ENCODE results near the gene RIF1.

RIF1 gene

GRCh38 chr2:151459358-151459757 is 49.7 kb downstream of the RIF1 start:
- no peak overlapping the region for H3K4me3 ChIP-seq (ENCODE audit: low read depth, low read length)
- ChIA-PET CTCF (interaction anchor here (0.9 kb wide), 1 partner anchor 566 kb away, joined by 3 read pairs; no protein-coding TSS in a partner anchor), POLR2A (no interaction called here)
- no peaks in the 10 kb centered on the region for H3K9me3 ChIP-seq (ENCODE audit: control insufficient read depth, insufficient read depth, low read depth, low read length)
- H3K27ac ChIP-seq (ENCODE audit: extremely low read depth, low read depth, low read length): no peak overlapping the region
- no peak for TF ChIP-seq ZFHX2 (tag by site-specific recombination; conservative IDR thresholded peaks at IDR 0.05)
- no peak for TF ChIP-seq ZNF394 (tag by site-specific recombination; IDR thresholded peaks at IDR 0.05; ENCODE audit: borderline replicate concordance)
- no peak for TF ChIP-seq ZNF221 (tag by site-specific recombination; IDR thresholded peaks at IDR 0.05; ENCODE audit: borderline replicate concordance)
- no peak for TF ChIP-seq KLF1 (tag by site-specific recombination; IDR thresholded peaks at IDR 0.05)
- no peak for TF ChIP-seq ZEB2 (tag by site-specific recombination; IDR thresholded peaks at IDR 0.05)
- peaks cover 71 to 95% of the 10 kb centered on the region in 2 experiments for H3K36me3 ChIP-seq (ENCODE audit: control insufficient read depth in 2 of 2, insufficient read depth in 1 of 2, low read length in 2 of 2)
- no peaks in the 10 kb centered on the region for H3K4me1 ChIP-seq (ENCODE audit: control insufficient read depth, insufficient read depth, low read length)

- H3K4me3 ChIP-seq (ENCODE audit: low read depth, low read length): no peak overlapping the region
- CTCF ChIA-PET: interaction anchor here (0.6 kb wide), 1 partner anchor 13 kb away, joined by 3 read pairs; no protein-coding TSS in a partner anchor
- POLR2A ChIA-PET: no interaction called here
- peaks cover 86 to 99% of the 10 kb centered on the region in 2 experiments for H3K36me3 ChIP-seq (ENCODE audit: control insufficient read depth in 2 of 2, insufficient read depth in 1 of 2, low read length in 2 of 2)
- H3K4me1 ChIP-seq (ENCODE audit: control insufficient read depth, insufficient read depth, low read length): no peaks in the 10 kb centered on the region
- TF ChIP-seq ZNF645 (tag by site-specific recombination; IDR thresholded peaks at IDR 0.05): no peak
- no peak for TF ChIP-seq ZNF549 (tag by site-specific recombination; IDR thresholded peaks at IDR 0.05)
- TF ChIP-seq ZNF621 (tag by site-specific recombination; IDR thresholded peaks at IDR 0.05): no peak
- no peak for TF ChIP-seq ZSCAN23 (tag by site-specific recombination; IDR thresholded peaks at IDR 0.05)
- no peak for TF ChIP-seq SP2 (tag by site-specific recombination; IDR thresholded peaks at IDR 0.05)
- no peak for TF ChIP-seq BCL11B (tag by site-specific recombination; IDR thresholded peaks at IDR 0.05; ENCODE audit: low read depth)
- TF ChIP-seq ZNF140 (tag by site-specific recombination; IDR thresholded peaks at IDR 0.05): no peak
- TF ChIP-seq ZNF175 (tag by site-specific recombination; IDR thresholded peaks at IDR 0.05): no peak
- TF ChIP-seq PBX3 (CRISPR knock-in tag; IDR thresholded peaks at IDR 0.05): no peak
- no peak for TF ChIP-seq ZNF473 (tag by site-specific recombination; IDR thresholded peaks at IDR 0.05)
- no peaks in the 10 kb centered on the region for H3K9me3 ChIP-seq (ENCODE audit: control insufficient read depth, insufficient read depth, low read depth, low read length)
- no peak overlapping the region for H3K27ac ChIP-seq (ENCODE audit: extremely low read depth, low read depth, low read length)
Observed at GRCh38 chr2:151465771-151466170, 56.1 kb downstream of the RIF1 start.

- ChIA-PET CTCF (interaction anchor here (0.6 to 1.9 kb wide), 2 partner anchors 255 to 555 kb away, joined by 4 to 7 read pairs; no protein-coding TSS in a partner anchor), POLR2A (no interaction called here)
- H3K36me3 ChIP-seq (ENCODE audit: control insufficient read depth in 2 of 2, insufficient read depth in 1 of 2, low read length in 2 of 2): peaks cover 81 to 90% of the 10 kb centered on the region in 2 experiments
- no peak overlapping the region for H3K27ac ChIP-seq (ENCODE audit: extremely low read depth, low read depth, low read length)
- H3K4me1 ChIP-seq (ENCODE audit: control insufficient read depth, insufficient read depth, low read length): no peaks in the 10 kb centered on the region
- H3K9me3 ChIP-seq (ENCODE audit: control insufficient read depth, insufficient read depth, low read depth, low read length): no peaks in the 10 kb centered on the region
- H3K4me3 ChIP-seq (ENCODE audit: low read depth, low read length): no peak overlapping the region
- TF ChIP-seq AEBP2 (tag by site-specific recombination; IDR thresholded peaks at IDR 0.05; ENCODE audit: borderline replicate concordance): no peak
- no peak for TF ChIP-seq RBAK (tag by site-specific recombination; IDR thresholded peaks at IDR 0.05)
- no peak for TF ChIP-seq ZNF571 (tag by site-specific recombination; IDR thresholded peaks at IDR 0.05)
- TF ChIP-seq ZNF639 (tag by site-specific recombination; IDR thresholded peaks at IDR 0.05): no peak
- TF ChIP-seq ZFP3 (tag by site-specific recombination; IDR thresholded peaks at IDR 0.05; ENCODE audit: low read depth): no peak
- TF ChIP-seq SCRT1 (tag by site-specific recombination; IDR thresholded peaks at IDR 0.05; ENCODE audit: borderline replicate concordance): no peak
- no peak for TF ChIP-seq KLF9 (tag by site-specific recombination; IDR thresholded peaks at IDR 0.05; ENCODE audit: low read depth)
- no peak for TF ChIP-seq ZNF785 (tag by site-specific recombination; IDR thresholded peaks at IDR 0.05)
- TF ChIP-seq ZNF585B (tag by site-specific recombination; IDR thresholded peaks at IDR 0.05): no peak
- no peak for TF ChIP-seq SETDB1 (IDR thresholded peaks at IDR 0.05; ENCODE audit: insufficient read length, low read length)
- TF ChIP-seq TRIM28 (IDR thresholded peaks at IDR 0.05; ENCODE audit: borderline replicate concordance, low read length): no peak
- no peak for TF ChIP-seq ZNF830 (tag by site-specific recombination; IDR thresholded peaks at IDR 0.05; ENCODE audit: low read depth)
- no peak for TF ChIP-seq ZBTB1 (tag by site-specific recombination; IDR thresholded peaks at IDR 0.05)
Observed at GRCh38 chr2:151470556-151470955, 60.9 kb downstream of the RIF1 start.

All from HEK293 (cell line).